Fibroblast of pulmonary artery (primary cell): ENCODE results near the gene STOX1.
"Not testable (repeated sequence)": the region's sequence is repeated elsewhere in the genome, so short reads cannot be mapped to it uniquely, and the experiment has no call there.

ENCODE experiments used
- DNase-seq: peaks from one replicate; pipeline ENCODE4 v3.0.0-alpha.2; 2010; ENCODE audit warnings: low read depth
- H3K4me3 ChIP-seq: replicated peaks from 2 replicates; pipeline ENCODE4 v1.5.1; 2011; ENCODE audit warnings: low read depth, mild to moderate bottlenecking, control low read depth, low read length, moderate library complexity
- CTCF ChIP-seq: IDR thresholded peaks from 2 replicates; pipeline ENCODE4 v1.5.1; 2011; ENCODE audit warnings: mild to moderate bottlenecking, control low read depth, low read length, inconsistent platforms; ENCODE audit errors: missing control alignments

STOX1 gene

DNA sequence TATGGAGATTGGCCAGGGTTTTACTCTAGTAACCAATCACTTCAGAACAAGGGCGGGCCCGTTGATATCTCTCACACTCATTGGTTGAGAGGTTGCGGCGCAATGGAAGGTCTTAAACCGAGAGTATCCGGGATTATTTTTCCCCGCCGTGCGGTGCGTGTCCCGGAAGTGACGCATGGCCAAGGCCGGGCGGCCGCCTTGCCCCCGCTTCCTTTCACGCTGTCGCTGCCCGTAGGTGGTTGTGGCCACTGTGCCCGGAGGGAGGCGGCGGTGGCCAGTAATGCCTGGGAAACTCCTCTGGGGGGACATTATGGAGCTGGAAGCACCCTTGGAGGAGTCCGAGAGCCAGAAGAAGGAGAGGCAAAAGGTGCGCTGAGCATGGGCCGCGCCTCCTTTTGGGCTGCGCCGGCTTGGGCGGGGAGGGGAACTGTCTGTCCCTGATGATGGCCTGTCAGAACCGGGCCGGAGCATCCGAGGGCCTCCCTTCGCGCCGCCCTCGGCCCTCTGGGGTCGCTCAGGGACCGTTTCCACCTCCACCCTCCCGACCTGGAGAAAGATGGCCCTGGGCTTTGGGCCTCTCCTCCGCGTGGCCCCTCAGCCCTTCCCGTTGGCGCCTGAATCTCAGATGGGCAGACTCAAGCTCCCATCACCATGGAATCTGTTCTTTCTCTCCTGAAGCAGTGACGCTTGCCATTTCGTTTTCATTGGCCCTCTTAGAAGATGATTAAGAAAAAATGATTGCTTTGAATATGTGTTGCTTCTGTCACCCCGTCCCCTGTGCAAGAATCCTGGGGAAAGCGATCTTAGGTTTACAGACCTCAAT is 74.0 kb downstream of the STOX1 start, which contains the start of gene DDX50:
DDX50 (plus strand) TSS at position 211 of the 823 bp plus-strand sequence; CDS start at position 281, 70 bp downstream.
- peak; percentile 99 for DNase-seq
- TF ChIP-seq CTCF: no peak
- H3K4me3 ChIP-seq: peak within 1 kb of the TSS; percentile 69

DNA sequence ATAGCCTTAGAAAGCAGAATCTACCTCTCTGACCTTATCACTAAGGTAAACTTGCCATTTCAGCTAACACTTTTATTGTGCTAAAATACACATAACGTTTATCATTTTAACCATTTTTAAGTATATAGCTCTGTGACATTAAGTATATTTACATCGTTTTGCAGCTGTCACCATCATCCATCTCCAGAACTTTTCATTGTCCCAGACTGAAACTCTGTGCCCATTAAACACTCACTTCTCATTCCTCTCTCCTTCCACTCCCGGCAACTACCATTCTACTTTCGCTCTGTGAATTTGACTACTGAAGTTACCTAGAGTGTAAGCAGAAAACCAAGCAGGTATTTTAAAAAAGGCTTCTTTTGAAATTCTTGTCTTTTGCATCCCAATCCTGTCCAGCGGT is 75.1 kb downstream of the STOX1 start:
- H3K4me3 ChIP-seq: peak overlapping the region; percentile 69

GRCh38 chr10:68924593-68924992 is 97.3 kb downstream of the STOX1 start:
- DNase-seq: peak; percentile 10
- no peak for TF ChIP-seq CTCF
- no peak overlapping the region for H3K4me3 ChIP-seq

More for the DNA sequence above, 75.1 kb downstream of the STOX1 start:
- TF ChIP-seq CTCF: no peak
- DNase-seq: no peak

GRCh38 chr10:68925489-68925888 is 98.2 kb downstream of the STOX1 start:
- H3K4me3 ChIP-seq: no peak overlapping the region
- DNase-seq: no peak
- TF ChIP-seq CTCF: no peak

GRCh38 chr10:68929157-68929556 is 101.8 kb downstream of the STOX1 start:
- not testable (repeated sequence) for DNase-seq

GRCh38 chr10:68929888-68930287 is 102.6 kb downstream of the STOX1 start:
- H3K4me3 ChIP-seq, DNase-seq: not testable (repeated sequence)

More at GRCh38 chr10:68929157-68929556, 101.8 kb downstream of the STOX1 start:
- H3K4me3 ChIP-seq: not testable (repeated sequence)

GRCh38 chr10:68932860-68933259 is 105.5 kb downstream of the STOX1 start:
- DNase-seq, H3K4me3 ChIP-seq: not testable (repeated sequence)

- no peak for DNase-seq
- TF ChIP-seq CTCF: no peak
- no peak overlapping the region for H3K4me3 ChIP-seq
Observed at GRCh38 chr10:68934994-68935393, 107.7 kb downstream of the STOX1 start.
